H1 (cell line): ENCODE data around the gene ABLIM1.

Experiments used
- EGR1 ChIP-seq: IDR thresholded peaks from 2 replicates; pipeline ENCODE4 v1.6.1; 2011; ENCODE audit warnings: low read depth, low read length, borderline replicate concordance
- POLR2A ChIP-seq, 2 experiments: IDR thresholded peaks; 1 replicate in 1 of 2; 2 replicates in 1 of 2; pipeline ENCODE4 v1.6.1; 2011; ENCODE audit warnings: low read depth in 2 of 2, low read length in 2 of 2, mild to moderate bottlenecking in 2 of 2; ENCODE audit errors: control extremely low read depth in 1 of 2
- POLR2AphosphoS5 ChIP-seq: IDR thresholded peaks from 2 replicates; pipeline ENCODE4 v1.6.1; 2011; ENCODE audit warnings: low read depth, low read length
- SP1 ChIP-seq: IDR thresholded peaks from 2 replicates; pipeline ENCODE4 v1.6.1; 2011; ENCODE audit warnings: low read depth, low read length
- SUZ12 ChIP-seq: fragments of 200-600 bp; sonication (generic); IDR thresholded peaks from 2 replicates; pipeline ENCODE4 v1.6.1; 2012; ENCODE audit warnings: mild to moderate bottlenecking, inconsistent platforms, low read length, moderate library complexity, mixed read lengths
- YY1 ChIP-seq: IDR thresholded peaks from 2 replicates; pipeline ENCODE4 v1.6.1; 2011; ENCODE audit warnings: low read depth, mild to moderate bottlenecking, low read length
- TF ChIP-seq, protein P1 (sequence below), 3 experiments: IDR thresholded peaks; 1 replicate in 2 of 3; 2 replicates in 1 of 3; pipeline versions ENCODE4 v1.5.1 to v1.6.1; 2011; ENCODE audit warnings: low read length in 3 of 3, mild to moderate bottlenecking in 3 of 3, inconsistent platforms in 2 of 3, low read depth in 1 of 3, moderate library complexity in 1 of 3; ENCODE audit not compliant: insufficient read depth in 1 of 3; ENCODE audit errors: control extremely low read depth in 1 of 3

DNA sequence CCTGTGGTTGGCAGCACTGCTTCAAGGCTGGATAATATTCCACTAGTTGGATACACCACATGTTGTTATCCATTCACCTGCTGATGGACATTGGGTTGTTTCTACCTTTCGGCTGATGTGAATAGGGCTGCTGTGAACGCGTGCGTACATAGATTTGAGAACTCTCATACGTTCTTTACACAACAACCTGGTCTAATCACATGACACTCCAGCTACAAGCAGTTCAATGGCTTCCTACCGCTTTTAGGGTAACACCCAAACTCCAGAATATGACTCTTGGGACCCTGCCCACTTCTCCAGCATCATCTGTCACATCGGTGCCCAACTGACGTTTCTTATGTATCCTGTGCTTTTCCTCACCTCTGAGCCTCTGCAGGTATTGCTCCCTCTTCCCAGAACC lies 114.6 kb downstream of the ABLIM1 start:
- TF ChIP-seq POLR2A (IDR thresholded peaks at IDR 0.05; ENCODE audit: control extremely low read depth in 1 of 2, low read depth in 2 of 2, low read length in 2 of 2) (no peak), SP1 (no peak), EGR1 (no peak), POLR2AphosphoS5 (no peak), YY1 (no peak), SUZ12 (no peak)
- TF ChIP-seq, protein P1, sequence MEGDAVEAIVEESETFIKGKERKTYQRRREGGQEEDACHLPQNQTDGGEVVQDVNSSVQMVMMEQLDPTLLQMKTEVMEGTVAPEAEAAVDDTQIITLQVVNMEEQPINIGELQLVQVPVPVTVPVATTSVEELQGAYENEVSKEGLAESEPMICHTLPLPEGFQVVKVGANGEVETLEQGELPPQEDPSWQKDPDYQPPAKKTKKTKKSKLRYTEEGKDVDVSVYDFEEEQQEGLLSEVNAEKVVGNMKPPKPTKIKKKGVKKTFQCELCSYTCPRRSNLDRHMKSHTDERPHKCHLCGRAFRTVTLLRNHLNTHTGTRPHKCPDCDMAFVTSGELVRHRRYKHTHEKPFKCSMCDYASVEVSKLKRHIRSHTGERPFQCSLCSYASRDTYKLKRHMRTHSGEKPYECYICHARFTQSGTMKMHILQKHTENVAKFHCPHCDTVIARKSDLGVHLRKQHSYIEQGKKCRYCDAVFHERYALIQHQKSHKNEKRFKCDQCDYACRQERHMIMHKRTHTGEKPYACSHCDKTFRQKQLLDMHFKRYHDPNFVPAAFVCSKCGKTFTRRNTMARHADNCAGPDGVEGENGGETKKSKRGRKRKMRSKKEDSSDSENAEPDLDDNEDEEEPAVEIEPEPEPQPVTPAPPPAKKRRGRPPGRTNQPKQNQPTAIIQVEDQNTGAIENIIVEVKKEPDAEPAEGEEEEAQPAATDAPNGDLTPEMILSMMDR (IDR thresholded peaks at IDR 0.05; ENCODE audit: control extremely low read depth in 1 of 3, insufficient read depth in 1 of 3, low read depth in 1 of 3, low read length in 3 of 3), result no peak
